ENCODE results near the gene ACP1. TPM values are rescaled to one million over a fixed set of nuclear protein-coding genes. Genes with fewer than 3 reads are reported as not detected.

The ACP1 gene
- total and polyA plus RNA-seq, 9 donors = 59.1 to 89.0 (median 70.8) TPM

GRCh38 chr2:319059-319600 lies 54.4 kb downstream of the ACP1 start:
- H3K4me1 ChIP-seq (ENCODE audit: insufficient read depth) = no peaks in the 10 kb centered on the region
- H3K36me3 ChIP-seq = no peaks in the 10 kb centered on the region
- 84 to 85% (median 84%) methylated on average over 34 of the region's 34 CpGs for WGBS, 3 donors
- H3K4me3 ChIP-seq = no peak overlapping the region
- H3K27ac ChIP-seq = no peak overlapping the region
- intact Hi-C loops (cut with DNase I) = no loop called here
- no peak for TF ChIP-seq POLR2A (IDR thresholded peaks at IDR 0.05)
- no peak for TF ChIP-seq EP300 (IDR thresholded peaks at IDR 0.05)
- no peak for TF ChIP-seq CTCF (IDR thresholded peaks at IDR 0.05)
- H3K27me3 ChIP-seq = no peaks in the 10 kb centered on the region
- H3K9me3 ChIP-seq = no peaks in the 10 kb centered on the region
- no peak for DNase-seq

- Histone ChIP-seq H3K36me3 (no peaks in the 10 kb centered on the region), H3K27ac (no peak overlapping the region), H3K9me3 (no peaks in the 10 kb centered on the region), H3K27me3 (no peaks in the 10 kb centered on the region), H3K4me1 (ENCODE audit: insufficient read depth) (no peaks in the 10 kb centered on the region), H3K4me3 (no peak overlapping the region)
- DNase-seq = no peak
- WGBS, 3 donors = 88 to 97% (median 90%) methylated on average over 4 of the region's 4 CpGs
- intact Hi-C loops (cut with DNase I) = no loop called here
- TF ChIP-seq EP300 (IDR thresholded peaks at IDR 0.05) (no peak), CTCF (IDR thresholded peaks at IDR 0.05) (no peak), POLR2A (IDR thresholded peaks at IDR 0.05) (no peak)
These were observed 55.8 kb downstream of the ACP1 start for GRCh38 chr2:320561-320960.

- no peak overlapping the region for H3K4me3 ChIP-seq
- DNase-seq = no peak
- no peak for TF ChIP-seq EP300 (IDR thresholded peaks at IDR 0.05)
- TF ChIP-seq POLR2A (IDR thresholded peaks at IDR 0.05) = no peak
- no peak for TF ChIP-seq CTCF (IDR thresholded peaks at IDR 0.05)
- no peak overlapping the region for H3K27ac ChIP-seq
- H3K4me1 ChIP-seq (ENCODE audit: insufficient read depth) = no peaks in the 10 kb centered on the region
- H3K27me3 ChIP-seq = no peaks in the 10 kb centered on the region
- 73 to 79% (median 76%) methylated on average over 10 of the region's 10 CpGs for WGBS, 3 donors
- no peaks in the 10 kb centered on the region for H3K36me3 ChIP-seq
- no peaks in the 10 kb centered on the region for H3K9me3 ChIP-seq
- intact Hi-C loops (cut with DNase I) = loop anchor here in 1 of 4 donors (2.0 kb wide), 1 partner anchor 28 kb away; no protein-coding TSS in a partner anchor
These were observed 57.6 kb downstream of the ACP1 start for GRCh38 chr2:322326-322725.

GRCh38 chr2:323035-323434 lies 58.3 kb downstream of the ACP1 start:
- Histone ChIP-seq H3K27ac (no peak overlapping the region), H3K4me3 (no peak overlapping the region), H3K4me1 (ENCODE audit: insufficient read depth) (no peaks in the 10 kb centered on the region), H3K27me3 (no peaks in the 10 kb centered on the region), H3K36me3 (no peaks in the 10 kb centered on the region), H3K9me3 (no peaks in the 10 kb centered on the region)
- no peak for DNase-seq
- no peak for TF ChIP-seq CTCF (IDR thresholded peaks at IDR 0.05)
- no peak for TF ChIP-seq POLR2A (IDR thresholded peaks at IDR 0.05)
- no peak for TF ChIP-seq EP300 (IDR thresholded peaks at IDR 0.05)
- intact Hi-C loops (cut with DNase I) = loop anchor here in 1 of 4 donors (2.0 kb wide), 1 partner anchor 28 kb away; no protein-coding TSS in a partner anchor
- 79 to 81% (median 79%) methylated on average over 9 of the region's 9 CpGs for WGBS, 3 donors

Other genes starting within 250 kb of the ACP1 start
- gene FAM110C, start 218.4 kb upstream of the ACP1 start, total RNA-seq = 10 to 100 TPM in 4 of 7 donors, 1 to 10 TPM in 3; 4.1 to 47.4 (median 10.1) TPM
- 1 to 10 TPM; 5.8 to 6.9 TPM for gene FAM110C, start 218.4 kb upstream of the ACP1 start, polyA plus RNA-seq
- gene SH3YL1, start 915 bp upstream of the ACP1 start, total RNA-seq = 100 to 1,000 TPM in 1 of 7 donors, 10 to 100 TPM in 6; 41.7 to 117 (median 53.4) TPM
- 10 to 100 TPM; 35.3 to 37.5 TPM for gene SH3YL1, start 915 bp upstream of the ACP1 start, polyA plus RNA-seq
- gene ALKAL2, start 23.1 kb downstream of the ACP1 start, total RNA-seq = 100 to 1,000 TPM in 2 of 7 donors, 10 to 100 TPM in 4, 1 to 10 TPM in 1; 9.6 to 259 (median 57.1) TPM
- gene ALKAL2, start 23.1 kb downstream of the ACP1 start, polyA plus RNA-seq = 10 to 100 TPM; 36.9 to 57.6 TPM